PFSK-1 (cell line): ENCODE data around the gene TMEM203.

Source experiments
- FOXP2 ChIP-seq: optimal IDR thresholded peaks from 2 replicates; pipeline ENCODE3; 2011; ENCODE audit warnings: borderline replicate concordance, control low read depth, inconsistent platforms; ENCODE audit not compliant: insufficient read depth; ENCODE audit errors: extremely low read length, extremely low read depth
- POLR2AphosphoS5 ChIP-seq: IDR thresholded peaks from 2 replicates; pipeline ENCODE4 v1.6.1; 2012; ENCODE audit warnings: low read depth, mild to moderate bottlenecking, control low read depth, low read length, moderate library complexity
- SIN3A ChIP-seq: IDR thresholded peaks from 2 replicates; pipeline ENCODE4 v1.6.1; 2012; ENCODE audit warnings: mild to moderate bottlenecking, low read length, moderate library complexity, borderline replicate concordance; ENCODE audit not compliant: insufficient read depth
- TAF1 ChIP-seq: IDR thresholded peaks from 2 replicates; pipeline ENCODE4 v1.6.1; 2012; ENCODE audit warnings: low read length, control low read depth, borderline replicate concordance; ENCODE audit not compliant: insufficient read depth
- TF ChIP-seq, protein P1 (sequence below), 2 experiments: IDR thresholded peaks; 2 replicates each; pipeline versions ENCODE4 v1.6.1 to v1.8.0; 2011 to 2012; ENCODE audit warnings: low read depth in 2 of 2, low read length in 2 of 2, control low read depth in 1 of 2, inconsistent platforms in 1 of 2, mild to moderate bottlenecking in 1 of 2, moderate library complexity in 1 of 2; ENCODE audit not compliant: insufficient read depth in 1 of 2

The TMEM203 gene

DNA sequence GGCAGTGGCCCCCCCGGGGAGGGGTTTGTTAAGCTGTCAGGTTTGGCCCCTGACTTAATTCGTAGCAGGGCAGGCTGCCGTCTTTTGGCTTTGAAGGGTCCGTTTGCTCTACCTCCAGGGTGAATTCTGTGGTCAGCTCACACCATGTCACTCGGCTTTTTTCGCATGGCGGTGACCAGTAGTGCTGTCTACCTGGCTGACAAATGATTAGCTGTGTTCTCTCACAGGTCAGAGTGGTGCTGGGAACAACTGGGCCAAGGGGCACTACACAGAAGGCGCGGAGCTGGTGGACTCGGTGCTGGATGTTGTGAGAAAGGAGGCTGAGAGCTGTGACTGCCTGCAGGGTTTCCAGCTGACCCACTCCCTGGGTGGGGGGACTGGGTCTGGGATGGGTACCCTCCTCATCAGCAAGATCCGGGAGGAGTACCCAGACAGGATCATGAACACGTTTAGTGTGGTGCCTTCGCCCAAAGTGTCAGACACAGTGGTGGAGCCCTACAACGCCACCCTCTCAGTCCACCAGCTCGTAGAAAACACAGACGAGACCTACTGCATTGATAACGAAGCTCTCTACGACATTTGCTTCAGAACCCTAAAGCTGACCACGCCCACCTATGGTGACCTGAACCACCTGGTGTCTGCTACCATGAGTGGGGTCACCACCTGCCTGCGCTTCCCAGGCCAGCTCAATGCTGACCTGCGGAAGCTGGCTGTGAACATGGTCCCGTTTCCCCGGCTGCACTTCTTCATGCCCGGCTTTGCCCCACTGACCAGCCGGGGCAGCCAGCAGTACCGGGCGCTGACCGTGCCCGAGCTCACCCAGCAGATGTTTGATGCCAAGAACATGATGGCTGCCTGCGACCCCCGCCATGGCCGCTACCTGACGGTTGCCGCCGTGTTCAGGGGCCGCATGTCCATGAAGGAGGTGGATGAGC, 37.1 kb upstream of the TMEM203 start:
- peak; percentile 41; the same call in 1 of the 2 replicates for TF ChIP-seq POLR2AphosphoS5
- TF ChIP-seq, protein P1, sequence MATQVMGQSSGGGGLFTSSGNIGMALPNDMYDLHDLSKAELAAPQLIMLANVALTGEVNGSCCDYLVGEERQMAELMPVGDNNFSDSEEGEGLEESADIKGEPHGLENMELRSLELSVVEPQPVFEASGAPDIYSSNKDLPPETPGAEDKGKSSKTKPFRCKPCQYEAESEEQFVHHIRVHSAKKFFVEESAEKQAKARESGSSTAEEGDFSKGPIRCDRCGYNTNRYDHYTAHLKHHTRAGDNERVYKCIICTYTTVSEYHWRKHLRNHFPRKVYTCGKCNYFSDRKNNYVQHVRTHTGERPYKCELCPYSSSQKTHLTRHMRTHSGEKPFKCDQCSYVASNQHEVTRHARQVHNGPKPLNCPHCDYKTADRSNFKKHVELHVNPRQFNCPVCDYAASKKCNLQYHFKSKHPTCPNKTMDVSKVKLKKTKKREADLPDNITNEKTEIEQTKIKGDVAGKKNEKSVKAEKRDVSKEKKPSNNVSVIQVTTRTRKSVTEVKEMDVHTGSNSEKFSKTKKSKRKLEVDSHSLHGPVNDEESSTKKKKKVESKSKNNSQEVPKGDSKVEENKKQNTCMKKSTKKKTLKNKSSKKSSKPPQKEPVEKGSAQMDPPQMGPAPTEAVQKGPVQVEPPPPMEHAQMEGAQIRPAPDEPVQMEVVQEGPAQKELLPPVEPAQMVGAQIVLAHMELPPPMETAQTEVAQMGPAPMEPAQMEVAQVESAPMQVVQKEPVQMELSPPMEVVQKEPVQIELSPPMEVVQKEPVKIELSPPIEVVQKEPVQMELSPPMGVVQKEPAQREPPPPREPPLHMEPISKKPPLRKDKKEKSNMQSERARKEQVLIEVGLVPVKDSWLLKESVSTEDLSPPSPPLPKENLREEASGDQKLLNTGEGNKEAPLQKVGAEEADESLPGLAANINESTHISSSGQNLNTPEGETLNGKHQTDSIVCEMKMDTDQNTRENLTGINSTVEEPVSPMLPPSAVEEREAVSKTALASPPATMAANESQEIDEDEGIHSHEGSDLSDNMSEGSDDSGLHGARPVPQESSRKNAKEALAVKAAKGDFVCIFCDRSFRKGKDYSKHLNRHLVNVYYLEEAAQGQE (IDR thresholded peaks at IDR 0.05; ENCODE audit: insufficient read depth in 1 of 2, low read depth in 2 of 2, low read length in 2 of 2): no peak
- no peak for TF ChIP-seq SIN3A

DNA sequence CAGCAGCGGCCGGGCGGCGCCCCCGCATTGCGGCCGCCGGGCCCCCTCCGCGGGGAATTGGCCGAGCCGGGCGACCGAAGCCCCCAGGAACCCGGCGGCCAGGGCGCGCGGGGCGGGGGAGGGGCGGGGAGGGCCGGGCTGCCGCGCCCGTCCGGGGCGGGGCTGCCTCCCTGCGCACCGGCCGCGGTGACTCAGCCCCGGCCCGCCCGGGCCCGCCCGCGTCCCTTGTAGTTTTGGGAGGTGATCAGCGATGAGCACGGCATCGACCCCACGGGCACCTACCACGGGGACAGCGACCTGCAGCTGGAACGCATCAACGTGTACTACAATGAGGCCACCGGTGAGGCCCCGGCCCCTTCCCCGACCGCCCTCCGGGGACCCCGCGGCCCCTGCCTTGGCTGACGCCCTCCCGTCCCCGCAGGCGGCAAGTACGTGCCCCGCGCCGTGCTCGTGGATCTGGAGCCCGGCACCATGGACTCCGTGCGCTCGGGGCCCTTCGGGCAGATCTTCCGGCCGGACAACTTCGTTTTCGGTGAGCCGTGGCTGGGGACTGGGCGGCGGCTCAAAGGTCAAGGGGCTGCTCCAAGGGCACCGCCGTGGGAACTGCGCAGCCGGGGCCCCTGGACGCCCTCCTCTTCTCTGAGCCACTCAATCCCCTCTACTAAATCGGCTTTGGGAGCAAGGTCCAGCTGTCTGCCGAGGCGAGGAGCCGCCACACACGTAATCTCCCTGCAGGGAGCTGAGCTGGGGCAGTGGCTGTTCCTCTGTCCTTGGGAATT, 36.2 kb upstream of the TMEM203 start:
- TF ChIP-seq, protein P1 (IDR thresholded peaks at IDR 0.05; ENCODE audit: insufficient read depth in 1 of 2, low read depth in 2 of 2, low read length in 2 of 2): no peak
- TF ChIP-seq TAF1 (no peak), SIN3A (no peak), POLR2AphosphoS5 (no peak), FOXP2 (no peak)

DNA sequence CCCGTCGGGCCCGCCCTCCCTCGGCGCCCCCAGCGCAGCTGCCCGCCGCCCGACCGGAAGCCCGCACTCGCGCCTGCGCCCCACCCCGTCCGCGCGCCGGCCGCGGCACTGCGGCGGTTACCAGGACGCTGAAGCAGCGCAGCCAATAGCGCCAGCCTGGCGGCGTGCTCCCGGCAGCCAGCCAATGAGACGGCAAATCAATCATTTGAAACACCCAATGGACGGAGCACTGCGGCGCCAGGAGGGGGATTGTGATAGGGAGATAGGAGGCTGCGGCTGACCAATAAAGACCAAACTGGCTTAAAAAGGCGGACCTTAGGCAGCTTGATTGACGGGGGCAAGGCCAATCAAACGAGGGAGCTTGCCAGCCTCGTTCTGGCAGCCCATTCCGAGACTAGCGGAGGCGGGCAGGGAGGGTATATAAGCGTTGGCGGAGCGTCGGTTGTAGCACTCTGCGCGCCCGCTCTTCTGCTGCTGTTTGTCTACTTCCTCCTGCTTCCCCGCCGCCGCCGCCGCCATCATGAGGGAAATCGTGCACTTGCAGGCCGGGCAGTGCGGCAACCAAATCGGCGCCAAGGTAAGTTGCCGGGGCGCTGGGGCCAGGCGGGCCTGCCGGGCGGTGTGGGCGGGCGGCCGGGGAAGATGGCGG, 35.5 kb upstream of the TMEM203 start, which contains the start of gene TUBB4B:
TUBB4B (plus strand) TSS at position 447 of the 649 bp plus-strand sequence; CDS start at position 521, 74 bp downstream.
- TF ChIP-seq, protein P1 (IDR thresholded peaks at IDR 0.05; ENCODE audit: insufficient read depth in 1 of 2, low read depth in 2 of 2, low read length in 2 of 2): peak in 1 of 2 experiments; percentile 52; a peak in 1 of 4 replicates
- peak; percentile 95 for TF ChIP-seq TAF1
- TF ChIP-seq POLR2AphosphoS5: peak; percentile 98
- no peak for TF ChIP-seq FOXP2
- TF ChIP-seq SIN3A: no peak

DNA sequence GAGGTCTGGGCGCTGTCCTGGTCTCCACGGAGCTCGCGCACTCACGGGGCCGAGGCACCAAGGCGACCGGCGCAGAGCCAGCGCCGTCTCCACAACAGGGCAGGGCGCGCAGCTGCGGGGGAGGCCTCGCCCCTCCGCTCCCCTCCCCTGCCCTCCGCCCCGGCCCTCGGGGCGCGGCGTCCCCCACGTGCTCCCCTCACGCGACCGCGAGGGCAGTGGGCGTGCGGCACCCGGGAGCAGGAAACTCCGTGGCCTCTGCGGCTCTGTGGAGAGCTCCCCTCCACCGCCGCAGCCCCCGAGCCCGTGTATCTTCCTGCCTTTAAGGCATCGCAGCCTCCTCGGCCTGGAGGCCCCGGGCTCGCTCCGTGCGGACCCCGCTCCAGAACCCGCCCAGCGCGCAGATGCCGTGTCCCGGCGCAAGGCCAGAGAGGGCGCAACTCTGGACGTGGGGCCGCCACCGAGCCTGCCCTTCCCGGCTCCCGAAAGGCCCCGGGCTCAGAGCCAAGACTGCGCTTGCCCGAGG, 34.9 kb upstream of the TMEM203 start:
- TF ChIP-seq TAF1 (0 out of 2 replicates have a peak, but pooled peaks have one; percentile 31), POLR2AphosphoS5 (no peak; the same call in 1 of the 2 replicates)
